Measurements from ENCODE around the gene STXBP2.

Gene STXBP2

GRCh38 chr19:7655581-7655980 is 18.7 kb downstream of the STXBP2 start:
- no peak for DNase-seq (ENCODE audit: low read depth)

- DNase-seq (ENCODE audit: low read depth) = no peak
Observed at GRCh38 chr19:7657131-7657751, 20.3 kb downstream of the STXBP2 start.

- DNase-seq (ENCODE audit: low read depth) = no peak
Observed at GRCh38 chr19:7658219-7658686, 21.3 kb downstream of the STXBP2 start.

GRCh38 chr19:7661744-7662538 is 25.0 kb downstream of the STXBP2 start:
- DNase-seq (ENCODE audit: low read depth) = no peak

- DNase-seq (ENCODE audit: low read depth) = no peak
Observed at GRCh38 chr19:7662657-7663056, 25.7 kb downstream of the STXBP2 start.

GRCh38 chr19:7663706-7664105 is 26.8 kb downstream of the STXBP2 start:
- DNase-seq (ENCODE audit: low read depth) = no peak

- DNase-seq (ENCODE audit: low read depth) = no peak
Observed at GRCh38 chr19:7665076-7665475, 28.2 kb downstream of the STXBP2 start.

- no peak for DNase-seq (ENCODE audit: low read depth)
Observed at GRCh38 chr19:7668842-7669241, 31.9 kb downstream of the STXBP2 start, which contains the start of gene RETN. RETN (plus strand) TSS chr19:7669049; CDS start chr19:7669327, 278 bp downstream.

GRCh38 chr19:7669641-7670040 is 32.7 kb downstream of the STXBP2 start:
- DNase-seq (ENCODE audit: low read depth) = no peak

GRCh38 chr19:7670150-7670783 is 33.4 kb downstream of the STXBP2 start:
- DNase-seq (ENCODE audit: low read depth) = no peak

- DNase-seq (ENCODE audit: low read depth) = no peak
Observed at GRCh38 chr19:7670790-7671189, 33.9 kb downstream of the STXBP2 start.

GRCh38 chr19:7672522-7672921 is 35.6 kb downstream of the STXBP2 start:
- no peak for DNase-seq (ENCODE audit: low read depth)

- no peak for DNase-seq (ENCODE audit: low read depth)
Observed at GRCh38 chr19:7674010-7675005, 37.4 kb downstream of the STXBP2 start.

GRCh38 chr19:7676376-7676775 is 39.5 kb downstream of the STXBP2 start:
- DNase-seq (ENCODE audit: low read depth) = no peak

GRCh38 chr19:7676854-7677253 is 39.9 kb downstream of the STXBP2 start, which contains the start of gene MCEMP1:
MCEMP1 (plus strand) TSS chr19:7677090; CDS start chr19:7677121, 31 bp downstream.
- no peak for DNase-seq (ENCODE audit: low read depth)

GRCh38 chr19:7677669-7678311 is 40.9 kb downstream of the STXBP2 start:
- DNase-seq (ENCODE audit: low read depth) = no peak

- no peak for DNase-seq (ENCODE audit: low read depth)
Observed at GRCh38 chr19:7678971-7679751, 42.3 kb downstream of the STXBP2 start.

GRCh38 chr19:7679771-7680605 is 43.1 kb downstream of the STXBP2 start:
- DNase-seq (ENCODE audit: low read depth) = no peak

GRCh38 chr19:7680606-7681339 is 43.9 kb downstream of the STXBP2 start, which contains the start of gene TRAPPC5:
TRAPPC5 (plus strand) TSS chr19:7680833; CDS start chr19:7682254, 1,421 bp downstream.
- DNase-seq (ENCODE audit: low read depth) = no peak

Measured in GM04503 (cell line).